ENCODE results near the gene CPEB1.

- TF ChIP-seq POLR2AphosphoS2 (conservative IDR thresholded peaks at IDR 0.05; ENCODE audit: low read length): no peak
- no peak for TF ChIP-seq CTCF (IDR thresholded peaks at IDR 0.05)
- no peak for TF ChIP-seq RAD21 (conservative IDR thresholded peaks at IDR 0.05 in 1 of 2, IDR thresholded peaks at IDR 0.05 in 1 of 2)
- no peak for TF ChIP-seq MAX (IDR thresholded peaks at IDR 0.05)
These were observed 13.2 kb upstream of the CPEB1 start for GRCh38 chr15:82660378-82660777.

Data from A549 (cell line).